Heart right ventricle (tissue), 16 donors: ENCODE measurements around the gene MBD5. TPM values are rescaled to one million over a fixed set of nuclear protein-coding genes. Genes with fewer than 3 reads are reported as not detected.

Experiments used
- ATAC-seq, 8 donors: fragments of 200-7000 bp; cut with Tn5 transposase; one replicate each; pipeline ENCODE4 v1.9.1; 2020; ENCODE audit warnings: mild to moderate bottlenecking in 8 of 8, moderate library complexity in 8 of 8, moderate number of reproducible peaks in 1 of 8
- DNase-seq, 2 donors: peaks; one replicate each; pipeline ENCODE4 v3.0.0-alpha.2; 2020
- H3K27ac ChIP-seq, 10 donors: fragments of 200-600 bp; sonication (generic) in 2 of 10; one replicate each; pipeline versions ENCODE4 v1.5.0 to v1.8.0; 2020 to 2022; ENCODE audit warnings: mild to moderate bottlenecking in 3 of 10
- H3K27me3 ChIP-seq, 7 donors: fragments of 200-600 bp; one replicate each; pipeline ENCODE4 v1.8.0; 2021 to 2022; ENCODE audit warnings: mild to moderate bottlenecking in 2 of 7
- H3K36me3 ChIP-seq, 9 donors: fragments of 200-600 bp; sonication (generic) in 1 of 9; one replicate each; pipeline versions ENCODE4 v1.5.0 to v1.8.0; 2020 to 2022; ENCODE audit warnings: mild to moderate bottlenecking in 2 of 9
- H3K4me1 ChIP-seq, 9 donors: fragments of 200-600 bp; sonication (generic) in 1 of 9; one replicate each; pipeline versions ENCODE4 v1.5.0 to v1.8.0; 2020 to 2022; ENCODE audit warnings: mild to moderate bottlenecking in 4 of 9
- H3K4me3 ChIP-seq, 10 donors: fragments of 200-600 bp; sonication (generic) in 2 of 10; one replicate each; pipeline versions ENCODE4 v1.5.0 to v1.8.0; 2020 to 2022; ENCODE audit warnings: mild to moderate bottlenecking in 7 of 10, moderate library complexity in 2 of 10
- H3K9me3 ChIP-seq, 11 donors: fragments of 200-600 bp in 10 of 11; sonication (generic) in 2 of 11; one replicate each; pipeline versions ENCODE4 v1.5.0 to v1.8.0; 2013 to 2022; ENCODE audit warnings: mild to moderate bottlenecking in 2 of 11, control low read depth in 1 of 11, moderate library complexity in 1 of 11
- CTCF ChIP-seq, 9 donors: fragments of 200-600 bp; sonication (generic) in 2 of 9; IDR thresholded peaks; one replicate each; pipeline versions ENCODE4 v1.5.0 to v1.8.0; 2021 to 2022; ENCODE audit warnings: antibody characterized with exemption in 9 of 9, mild to moderate bottlenecking in 5 of 9, moderate library complexity in 1 of 9
- WGBS, 2 donors: extraction: QIAGEN DNeasy Blood & Tissue Kit; methylation state at CpG; one replicate each; pipeline ENCODE4 v1.1.7; 2013; ENCODE audit warnings: inconsistent platforms in 1 of 2; 5-methylcytosine and 5-hydroxymethylcytosine counted together
- intact Hi-C, 10 donors: fragments of 100-400 bp; cut with DNase I; formaldehyde crosslinking; loops; one replicate each; pipeline versions ENCODE4 v1.11.1 to v1.14.2; 2022
- polyA plus RNA-seq, 2 donors: library from polyadenylated mRNA; stranded (reverse); fragments of 200-250 nt; gene quantifications; one replicate each; pipeline ENCODE4 v1.2.3, GENCODE V29; 2013
- total RNA-seq, 10 donors: library from RNA; stranded (reverse); fragmentation: NEBNext Ultra II Directional in 3 of 10; extraction: Animal tissue kit (Norgen Biotek cat#: 25700) in 3 of 10; gene quantifications; one replicate each; pipeline versions ENCODE4 v1.2.1 to v1.2.4, GENCODE V29; 2021 to 2023
- donor health status: Arrhythmogenic right ventricular cardiomyopathy.
- donor health status: ischemic (EF 13 %, LVEDD 7.1; RV severe dilation, severe dysfunction).
- donor health status: healthy with polysubstance abuse.
- donor health status: DM: no; HTN: yes; CAD: no.
- donor health status: DM: no; HTN: no; CAD: no.
- donor health status: ischemic (EF 25% LVEDD 6.9; RV normal size, moderate dysfunction).
- donor health status: ischemic (EF 25% LVEDD 5.7; RV mildly dilated, moderate dysfunction).
- donor health status: healthy.
- donor health status: DM: yes; HTN: yes; CAD: no.
- donor health status: Ischemic cardiomyopathy.
- donor health status: ischemic (EF 35%, LVEDD 5.7; RV mildly dilated, moderate dysfunction).
- donor health status: nonischemic (EF 11% LVEDD 7.7; RV severe dilation, severe dysfunction).
- donor health status: DM: yes; HTN: yes; CAD: no.
- donor health status: PGD.
- donor health status: ischemic (EF 29% LVEDD 5.4; RV normal size, mild dysfunction).
- donor health status: nonischemic (EF 23%, LVEDD 6.1; RV moderate dilation, normal function).

The MBD5 gene
- total and polyA plus RNA-seq, 12 donors: 3.4 to 39.8 (median 35.2) TPM

- peaks cover 0 to 14% (median 0%) of the 10 kb centered on the region in 11 donors for H3K9me3 ChIP-seq
- no peak overlapping the region for H3K27ac ChIP-seq
- no peaks in the 10 kb centered on the region for H3K27me3 ChIP-seq
- 75 to 76% methylated on average over 5 of the region's 5 CpGs for WGBS, 2 donors
- no peaks in the 10 kb centered on the region for H3K36me3 ChIP-seq
- peaks cover 0 to 6% (median 0%) of the 10 kb centered on the region in 9 donors for H3K4me1 ChIP-seq
- TF ChIP-seq CTCF (IDR thresholded peaks at IDR 0.05): no peak
- ATAC-seq: no peak
- intact Hi-C loops: no loop called here
- no peak for DNase-seq
- H3K4me3 ChIP-seq: no peak overlapping the region
These were observed 284.6 kb downstream of the MBD5 start for GRCh38 chr2:148305476-148305875.

- H3K27me3 ChIP-seq: no peaks in the 10 kb centered on the region
- H3K4me3 ChIP-seq: no peak overlapping the region
- H3K36me3 ChIP-seq: no peaks in the 10 kb centered on the region
- H3K27ac ChIP-seq: no peak overlapping the region
- H3K9me3 ChIP-seq: peaks cover 0 to 14% (median 0%) of the 10 kb centered on the region in 11 donors
- intact Hi-C loops: no loop called here
- TF ChIP-seq CTCF (IDR thresholded peaks at IDR 0.05): no peak
- H3K4me1 ChIP-seq: peaks cover 0 to 4% (median 0%) of the 10 kb centered on the region in 9 donors
- WGBS, 2 donors: 96 to 100% methylated on average over 2 of the region's 2 CpGs
- DNase-seq (no peak), ATAC-seq (no peak)
These were observed 285.1 kb downstream of the MBD5 start for GRCh38 chr2:148306027-148306426.

GRCh38 chr2:148317598-148317997, 296.7 kb downstream of the MBD5 start:
- Histone ChIP-seq H3K4me3 (no peak overlapping the region), H3K27ac (no peak overlapping the region), H3K27me3 (no peaks in the 10 kb centered on the region), H3K36me3 (peaks cover 0 to 11% (median 0%) of the 10 kb centered on the region in 9 donors), H3K4me1 (peaks cover 0 to 9% (median 0%) of the 10 kb centered on the region in 9 donors), H3K9me3 (peaks cover 0 to 10% (median 0%) of the 10 kb centered on the region in 11 donors)
- DNase-seq: no peak
- no peak for TF ChIP-seq CTCF (IDR thresholded peaks at IDR 0.05)
- 65 to 66% methylated on average over 3 of the region's 3 CpGs for WGBS, 2 donors
- intact Hi-C loops: no loop called here
- no peak for ATAC-seq

- no peak overlapping the region for H3K4me3 ChIP-seq
- H3K27ac ChIP-seq: no peak overlapping the region
- no peak for DNase-seq
- H3K4me1 ChIP-seq: peaks cover 0 to 3% (median 0%) of the 10 kb centered on the region in 9 donors
- H3K27me3 ChIP-seq: no peaks in the 10 kb centered on the region
- no peak for ATAC-seq
- intact Hi-C loops: no loop called here
- H3K9me3 ChIP-seq: peaks cover 0 to 13% (median 9%) of the 10 kb centered on the region in 11 donors
- H3K36me3 ChIP-seq: peaks cover 0 to 24% (median 9%) of the 10 kb centered on the region in 9 donors
- TF ChIP-seq CTCF (IDR thresholded peaks at IDR 0.05): no peak
These were observed 317.6 kb downstream of the MBD5 start for GRCh38 chr2:148338541-148338940.
